Neural cell (in vitro differentiated cells): ENCODE data around the gene GRAMD1B. TPM values are rescaled to one million over a fixed set of nuclear protein-coding genes. Genes with fewer than 3 reads are reported as not detected.

Experiments used
- H2AFZ ChIP-seq: fragments of 200-600, 300-800 bp; sonication (generic), shearing (Covaris generic); 2 replicates; pipeline ENCODE4 v1.6.0; 2014; ENCODE audit warnings: low read depth, mild to moderate bottlenecking, antibody characterized with exemption, low read length, moderate library complexity
- H3F3A ChIP-seq: fragments of 200-600 bp; shearing (Covaris generic); 2 replicates; pipeline ENCODE4 v1.6.1; 2016; ENCODE audit warnings: mild to moderate bottlenecking, moderate library complexity, mixed read lengths, antibody characterized with exemption, low read length; ENCODE audit not compliant: insufficient read depth, poor library complexity, severe bottlenecking
- H3K27ac ChIP-seq: fragments of 200-600, 300-800 bp; sonication (generic), shearing (Covaris generic); 2 replicates; pipeline ENCODE4 v1.5.1; 2014; ENCODE audit warnings: mild to moderate bottlenecking, low read length, moderate library complexity
- H3K27me3 ChIP-seq: fragments of 300-800, 200-600 bp; sonication (generic), shearing (Covaris generic); 2 replicates; pipeline ENCODE4 v1.6.0; 2014; ENCODE audit warnings: mild to moderate bottlenecking, low read depth, low read length, moderate library complexity; ENCODE audit not compliant: insufficient read depth
- H3K36me3 ChIP-seq: fragments of 300-800, 200-600 bp; sonication (generic), shearing (Covaris generic); 2 replicates; pipeline ENCODE4 v1.5.1; 2014; ENCODE audit warnings: mild to moderate bottlenecking, antibody characterized with exemption, low read length, moderate library complexity; ENCODE audit not compliant: insufficient read depth
- H3K4me2 ChIP-seq: fragments of 300-800, 200-600 bp; sonication (generic), shearing (Covaris generic); 2 replicates; pipeline ENCODE4 v1.6.0; 2014; ENCODE audit warnings: mild to moderate bottlenecking, low read length
- H3K4me3 ChIP-seq: fragments of 300-800, 200-600 bp; sonication (generic), shearing (Covaris generic); 2 replicates; pipeline ENCODE4 v1.5.1; 2014; ENCODE audit warnings: mild to moderate bottlenecking, low read length, moderate library complexity
- H3K79me2 ChIP-seq: fragments of 200-600 bp; shearing (Covaris generic); replicated peaks from 2 replicates; pipeline ENCODE4 v1.6.0; 2014; ENCODE audit warnings: mild to moderate bottlenecking, low read length, moderate library complexity; ENCODE audit not compliant: insufficient read depth
- H3K9ac ChIP-seq: fragments of 300-800, 200-600 bp; sonication (generic), shearing (Covaris generic); 2 replicates; pipeline ENCODE4 v1.6.1; 2016; ENCODE audit warnings: mild to moderate bottlenecking, low read length, mixed read lengths
- H3K9me2 ChIP-seq: fragments of 200-600 bp; shearing (Covaris generic); 2 replicates; pipeline ENCODE4 v1.6.1; 2016; ENCODE audit warnings: mild to moderate bottlenecking, low read length, mixed read lengths; ENCODE audit not compliant: insufficient read depth
- H3K9me3 ChIP-seq: fragments of 200-600, 300-800 bp; sonication (generic), shearing (Covaris generic); 2 replicates; pipeline ENCODE4 v1.6.1; 2016; ENCODE audit warnings: mild to moderate bottlenecking, mixed run types, low read length, moderate library complexity, mixed read lengths
- H4K20me1 ChIP-seq: fragments of 200-600 bp; shearing (Covaris generic); 2 replicates; pipeline ENCODE4 v1.6.1; 2016; ENCODE audit warnings: mild to moderate bottlenecking, mixed run types; ENCODE audit not compliant: insufficient read depth
- EP300 ChIP-seq: fragments of 450-650 bp; conservative IDR thresholded peaks from 2 replicates; pipeline ENCODE4 v1.6.1; 2014; ENCODE audit warnings: antibody characterized with exemption, mild to moderate bottlenecking, moderate library complexity; ENCODE audit not compliant: poor library complexity, severe bottlenecking
- EZH2 ChIP-seq: fragments of 200-600, 300-800 bp; shearing (Covaris generic), sonication (generic); IDR thresholded peaks from 2 replicates; pipeline ENCODE4 v1.6.1; 2014; ENCODE audit warnings: antibody characterized with exemption, low read length, borderline replicate concordance, mild to moderate bottlenecking; ENCODE audit not compliant: insufficient read depth, poor library complexity, severe bottlenecking
- MXI1 ChIP-seq: fragments of 450-650 bp; conservative IDR thresholded peaks from 2 replicates; pipeline ENCODE4 v1.6.1; 2014; ENCODE audit warnings: antibody characterized with exemption, mild to moderate bottlenecking; ENCODE audit not compliant: poor library complexity, severe bottlenecking
- RAD21 ChIP-seq: fragments of 450-650 bp; conservative IDR thresholded peaks from 2 replicates; pipeline ENCODE4 v1.6.1; 2014; ENCODE audit warnings: antibody characterized with exemption, mild to moderate bottlenecking, moderate library complexity
- SMC3 ChIP-seq: fragments of 450-650 bp; conservative IDR thresholded peaks from 2 replicates; pipeline ENCODE4 v1.6.1; 2014; ENCODE audit warnings: antibody characterized with exemption, mild to moderate bottlenecking, moderate library complexity; ENCODE audit not compliant: poor library complexity
- TAF1 ChIP-seq: IDR thresholded peaks from 2 replicates; pipeline ENCODE4 v1.6.1; 2012; ENCODE audit warnings: low read depth
- polyA plus RNA-seq: library from polyadenylated mRNA; depleted of rRNA; stranded (reverse); fragments of >200 nt; gene quantifications from 2 replicates; pipeline ENCODE4 v1.2.3, GENCODE V29; 2014
- TF ChIP-seq, protein P1 (sequence below): fragments of 450-650 bp; IDR thresholded peaks from 2 replicates; pipeline ENCODE4 v1.5.1; 2014; ENCODE audit warnings: antibody characterized with exemption, mild to moderate bottlenecking, moderate library complexity; ENCODE audit not compliant: poor library complexity, severe bottlenecking
- TF ChIP-seq, protein P2 (sequence below): IDR thresholded peaks from 2 replicates; pipeline ENCODE4 v1.6.1; 2012; ENCODE audit warnings: borderline replicate concordance

Gene GRAMD1B
- polyA plus RNA-seq, 1 donor from 2014 or later, result 1.5 TPM

DNA sequence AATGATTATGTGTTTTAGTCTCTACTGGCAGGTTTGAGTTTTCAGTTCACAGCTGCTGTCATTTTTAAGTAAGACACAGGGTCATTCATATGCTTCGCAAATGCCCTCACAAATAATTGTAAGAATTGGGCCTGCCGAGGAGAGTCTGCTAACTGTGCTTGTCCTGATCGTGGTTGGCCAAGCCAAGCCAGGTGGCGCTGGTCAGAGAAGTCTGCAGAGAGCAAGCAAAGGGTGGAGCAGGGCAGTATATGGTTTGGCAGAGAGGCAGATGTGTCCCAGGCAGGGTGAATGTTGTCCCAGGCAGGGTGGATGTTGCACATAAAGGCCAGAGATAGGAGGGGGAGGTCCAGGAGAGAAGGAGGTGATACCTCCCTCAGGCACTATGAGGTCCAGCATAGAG lies 171.7 kb downstream of the GRAMD1B start:
- Histone ChIP-seq H3K4me2 (no peak overlapping the region), H3K27ac (no peak overlapping the region), H3K9me2 (no peaks in the 10 kb centered on the region), H3K36me3 (no peaks in the 10 kb centered on the region), H3K79me2 (no peaks in the 10 kb centered on the region), H3F3A (no peaks in the 10 kb centered on the region), H3K27me3 (no peaks in the 10 kb centered on the region), H4K20me1 (no peaks in the 10 kb centered on the region), H3K9me3 (no peaks in the 10 kb centered on the region), H3K9ac (no peak overlapping the region), H3K4me3 (no peak overlapping the region), H2AFZ (no peak overlapping the region)
- TF ChIP-seq MXI1 (no peak), EZH2 (no peak), TAF1 (no peak), EP300 (no peak), RAD21 (no peak)
- TF ChIP-seq, protein P1, sequence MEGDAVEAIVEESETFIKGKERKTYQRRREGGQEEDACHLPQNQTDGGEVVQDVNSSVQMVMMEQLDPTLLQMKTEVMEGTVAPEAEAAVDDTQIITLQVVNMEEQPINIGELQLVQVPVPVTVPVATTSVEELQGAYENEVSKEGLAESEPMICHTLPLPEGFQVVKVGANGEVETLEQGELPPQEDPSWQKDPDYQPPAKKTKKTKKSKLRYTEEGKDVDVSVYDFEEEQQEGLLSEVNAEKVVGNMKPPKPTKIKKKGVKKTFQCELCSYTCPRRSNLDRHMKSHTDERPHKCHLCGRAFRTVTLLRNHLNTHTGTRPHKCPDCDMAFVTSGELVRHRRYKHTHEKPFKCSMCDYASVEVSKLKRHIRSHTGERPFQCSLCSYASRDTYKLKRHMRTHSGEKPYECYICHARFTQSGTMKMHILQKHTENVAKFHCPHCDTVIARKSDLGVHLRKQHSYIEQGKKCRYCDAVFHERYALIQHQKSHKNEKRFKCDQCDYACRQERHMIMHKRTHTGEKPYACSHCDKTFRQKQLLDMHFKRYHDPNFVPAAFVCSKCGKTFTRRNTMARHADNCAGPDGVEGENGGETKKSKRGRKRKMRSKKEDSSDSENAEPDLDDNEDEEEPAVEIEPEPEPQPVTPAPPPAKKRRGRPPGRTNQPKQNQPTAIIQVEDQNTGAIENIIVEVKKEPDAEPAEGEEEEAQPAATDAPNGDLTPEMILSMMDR, result no peak
- TF ChIP-seq, protein P2, sequence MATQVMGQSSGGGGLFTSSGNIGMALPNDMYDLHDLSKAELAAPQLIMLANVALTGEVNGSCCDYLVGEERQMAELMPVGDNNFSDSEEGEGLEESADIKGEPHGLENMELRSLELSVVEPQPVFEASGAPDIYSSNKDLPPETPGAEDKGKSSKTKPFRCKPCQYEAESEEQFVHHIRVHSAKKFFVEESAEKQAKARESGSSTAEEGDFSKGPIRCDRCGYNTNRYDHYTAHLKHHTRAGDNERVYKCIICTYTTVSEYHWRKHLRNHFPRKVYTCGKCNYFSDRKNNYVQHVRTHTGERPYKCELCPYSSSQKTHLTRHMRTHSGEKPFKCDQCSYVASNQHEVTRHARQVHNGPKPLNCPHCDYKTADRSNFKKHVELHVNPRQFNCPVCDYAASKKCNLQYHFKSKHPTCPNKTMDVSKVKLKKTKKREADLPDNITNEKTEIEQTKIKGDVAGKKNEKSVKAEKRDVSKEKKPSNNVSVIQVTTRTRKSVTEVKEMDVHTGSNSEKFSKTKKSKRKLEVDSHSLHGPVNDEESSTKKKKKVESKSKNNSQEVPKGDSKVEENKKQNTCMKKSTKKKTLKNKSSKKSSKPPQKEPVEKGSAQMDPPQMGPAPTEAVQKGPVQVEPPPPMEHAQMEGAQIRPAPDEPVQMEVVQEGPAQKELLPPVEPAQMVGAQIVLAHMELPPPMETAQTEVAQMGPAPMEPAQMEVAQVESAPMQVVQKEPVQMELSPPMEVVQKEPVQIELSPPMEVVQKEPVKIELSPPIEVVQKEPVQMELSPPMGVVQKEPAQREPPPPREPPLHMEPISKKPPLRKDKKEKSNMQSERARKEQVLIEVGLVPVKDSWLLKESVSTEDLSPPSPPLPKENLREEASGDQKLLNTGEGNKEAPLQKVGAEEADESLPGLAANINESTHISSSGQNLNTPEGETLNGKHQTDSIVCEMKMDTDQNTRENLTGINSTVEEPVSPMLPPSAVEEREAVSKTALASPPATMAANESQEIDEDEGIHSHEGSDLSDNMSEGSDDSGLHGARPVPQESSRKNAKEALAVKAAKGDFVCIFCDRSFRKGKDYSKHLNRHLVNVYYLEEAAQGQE, result no peak

DNA sequence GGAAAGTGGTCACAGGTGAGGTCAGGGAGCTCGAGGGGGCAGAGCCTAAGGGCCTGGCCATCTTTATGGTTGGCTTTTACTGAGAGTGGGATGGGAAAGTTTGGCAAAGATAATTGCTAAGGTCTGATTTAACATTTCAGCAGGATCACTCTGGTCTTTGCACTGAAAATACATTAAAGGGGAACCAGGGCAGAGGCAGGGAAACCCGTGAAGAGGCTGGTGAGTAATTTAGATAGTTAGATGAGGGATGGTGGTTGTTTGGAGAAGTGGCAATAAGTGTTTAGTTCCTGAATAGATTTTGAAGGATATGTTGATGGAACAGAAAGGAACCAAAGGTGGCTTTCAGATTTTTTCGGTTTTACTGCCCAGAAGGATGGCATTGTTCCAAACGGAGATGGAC lies 173.6 kb downstream of the GRAMD1B start:
- Histone ChIP-seq H3K9ac (no peak overlapping the region), H3K9me2 (no peaks in the 10 kb centered on the region), H3K27me3 (no peaks in the 10 kb centered on the region), H3K4me3 (no peak overlapping the region), H3K9me3 (no peaks in the 10 kb centered on the region), H3K79me2 (no peaks in the 10 kb centered on the region), H3F3A (no peaks in the 10 kb centered on the region), H3K36me3 (no peaks in the 10 kb centered on the region), H3K4me2 (no peak overlapping the region), H2AFZ (no peak overlapping the region), H4K20me1 (no peaks in the 10 kb centered on the region), H3K27ac (no peak overlapping the region)
- TF ChIP-seq, protein P2, result no peak
- TF ChIP-seq, protein P1, result no peak
- no peak for TF ChIP-seq EP300
- no peak for TF ChIP-seq TAF1
- no peak for TF ChIP-seq SMC3
- no peak for TF ChIP-seq MXI1
- no peak for TF ChIP-seq EZH2
